ENCODE results near the gene PMP22. TPM values are rescaled to one million over a fixed set of nuclear protein-coding genes. Genes with fewer than 3 reads are reported as not detected.

PMP22 gene
- total RNA-seq, 1 donor from 2014 or later: 0.93 TPM

DNA sequence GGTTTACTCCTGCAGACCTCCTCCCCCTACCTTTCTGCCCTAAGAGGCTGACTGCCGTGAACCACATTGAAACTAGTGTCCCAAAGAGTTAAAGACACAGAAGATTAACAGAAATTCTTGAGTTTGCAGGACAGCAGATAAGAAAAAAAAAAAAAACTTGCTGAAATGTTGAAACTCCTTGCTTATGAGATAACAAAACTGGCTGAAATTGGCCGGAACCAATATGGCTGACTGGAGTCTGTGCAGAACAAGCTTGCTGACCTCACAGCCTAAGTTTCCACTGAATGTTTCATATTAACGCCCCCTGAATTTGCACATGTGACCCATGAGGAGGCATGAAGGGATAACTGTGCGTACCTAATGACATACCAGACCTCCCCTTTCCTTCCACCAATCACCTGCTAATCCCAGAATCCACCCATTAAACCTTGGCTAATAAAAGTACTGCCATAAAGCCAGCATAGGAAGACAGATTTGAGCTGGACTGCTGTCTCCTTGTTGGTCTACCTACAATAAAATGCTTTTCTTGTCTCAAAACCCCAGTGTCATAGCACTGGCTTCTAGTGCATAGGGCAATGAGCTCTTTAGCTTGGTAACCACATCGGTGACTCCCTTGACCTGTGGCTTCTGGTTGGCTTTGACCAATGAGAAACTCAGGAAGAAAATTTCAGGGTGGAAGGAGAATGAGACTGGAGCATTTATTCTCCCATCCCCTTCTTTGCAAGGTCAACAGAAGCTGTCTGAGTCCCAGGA lies 80.1 kb downstream of the PMP22 start:
- Mint-ChIP-seq H3K4me1 (ENCODE audit: low read depth) (no peaks in the 10 kb centered on the region), H3K27ac (no peak overlapping the region), H3K4me3 (ENCODE audit: low read depth) (no peak overlapping the region), H3K36me3 (ENCODE audit: insufficient read depth) (no peaks in the 10 kb centered on the region), H3K9me3 (ENCODE audit: low read depth) (no peaks in the 10 kb centered on the region), H3K27me3 (peaks cover 5% of the 10 kb centered on the region)
- TF ChIP-seq, protein P1, sequence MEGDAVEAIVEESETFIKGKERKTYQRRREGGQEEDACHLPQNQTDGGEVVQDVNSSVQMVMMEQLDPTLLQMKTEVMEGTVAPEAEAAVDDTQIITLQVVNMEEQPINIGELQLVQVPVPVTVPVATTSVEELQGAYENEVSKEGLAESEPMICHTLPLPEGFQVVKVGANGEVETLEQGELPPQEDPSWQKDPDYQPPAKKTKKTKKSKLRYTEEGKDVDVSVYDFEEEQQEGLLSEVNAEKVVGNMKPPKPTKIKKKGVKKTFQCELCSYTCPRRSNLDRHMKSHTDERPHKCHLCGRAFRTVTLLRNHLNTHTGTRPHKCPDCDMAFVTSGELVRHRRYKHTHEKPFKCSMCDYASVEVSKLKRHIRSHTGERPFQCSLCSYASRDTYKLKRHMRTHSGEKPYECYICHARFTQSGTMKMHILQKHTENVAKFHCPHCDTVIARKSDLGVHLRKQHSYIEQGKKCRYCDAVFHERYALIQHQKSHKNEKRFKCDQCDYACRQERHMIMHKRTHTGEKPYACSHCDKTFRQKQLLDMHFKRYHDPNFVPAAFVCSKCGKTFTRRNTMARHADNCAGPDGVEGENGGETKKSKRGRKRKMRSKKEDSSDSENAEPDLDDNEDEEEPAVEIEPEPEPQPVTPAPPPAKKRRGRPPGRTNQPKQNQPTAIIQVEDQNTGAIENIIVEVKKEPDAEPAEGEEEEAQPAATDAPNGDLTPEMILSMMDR (IDR thresholded peaks at IDR 0.05; ENCODE audit: unreplicated experiment): no peak
- no peak for DNase-seq (ENCODE audit: low spot score, unreplicated experiment)

DNA sequence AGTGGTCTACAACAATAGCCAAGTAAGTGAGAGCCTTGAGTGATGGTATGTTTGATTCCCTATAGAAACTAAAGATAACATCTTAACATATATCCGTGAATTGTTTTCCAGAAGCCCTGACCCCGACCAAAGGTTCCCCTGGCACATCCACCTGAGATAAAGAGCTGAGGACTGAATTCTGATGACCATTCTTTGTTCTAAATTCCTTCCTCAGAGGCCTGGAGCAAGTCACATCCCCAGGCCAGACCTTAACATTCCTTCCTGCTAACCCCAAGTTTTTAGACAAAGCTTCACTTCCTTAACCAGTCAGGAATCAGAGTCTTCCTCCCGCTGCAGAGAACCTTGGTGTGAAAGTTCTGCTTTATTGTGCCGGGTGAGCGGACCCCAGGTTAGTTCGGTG lies 83.3 kb downstream of the PMP22 start:
- Mint-ChIP-seq H3K4me1 (ENCODE audit: low read depth) (peaks cover 2% of the 10 kb centered on the region), H3K9me3 (ENCODE audit: low read depth) (no peaks in the 10 kb centered on the region), H3K27ac (no peak overlapping the region)

DNA sequence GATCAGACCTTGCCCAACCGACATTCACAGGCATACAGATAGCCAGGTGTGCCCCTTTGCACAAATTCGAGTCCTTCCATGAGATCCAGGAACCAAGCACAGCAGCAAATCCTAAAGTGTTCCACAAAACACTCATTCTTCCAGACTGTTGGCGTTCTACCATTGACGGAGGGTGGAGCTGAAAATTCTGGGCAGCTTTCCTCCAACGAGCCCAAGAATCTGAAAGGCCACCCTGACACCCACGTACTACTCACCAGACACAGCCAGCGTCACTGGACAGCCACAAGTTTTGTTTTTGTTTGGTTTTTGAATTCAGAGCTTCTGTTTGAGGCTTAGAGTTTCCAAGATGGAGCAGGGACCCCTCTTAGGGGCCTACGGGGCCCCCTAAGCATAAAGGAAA lies 83.8 kb downstream of the PMP22 start:
- Mint-ChIP-seq H3K4me3 (ENCODE audit: low read depth) (no peak overlapping the region), H3K9me3 (ENCODE audit: low read depth) (no peaks in the 10 kb centered on the region), H3K27ac (no peak overlapping the region), H3K27me3 (peaks cover 11% of the 10 kb centered on the region), H3K4me1 (ENCODE audit: low read depth) (peaks cover 2% of the 10 kb centered on the region), H3K36me3 (ENCODE audit: insufficient read depth) (no peaks in the 10 kb centered on the region)
- DNase-seq (ENCODE audit: low spot score, unreplicated experiment): no peak
- TF ChIP-seq, protein P1 (IDR thresholded peaks at IDR 0.05; ENCODE audit: unreplicated experiment): no peak

More for the DNA sequence above, 83.3 kb downstream of the PMP22 start:
- no peak for DNase-seq (ENCODE audit: low spot score, unreplicated experiment)
- Mint-ChIP-seq H3K4me3 (ENCODE audit: low read depth) (no peak overlapping the region), H3K36me3 (ENCODE audit: insufficient read depth) (no peaks in the 10 kb centered on the region), H3K27me3 (peaks cover 11% of the 10 kb centered on the region)
- TF ChIP-seq, protein P1 (IDR thresholded peaks at IDR 0.05; ENCODE audit: unreplicated experiment): no peak

DNA sequence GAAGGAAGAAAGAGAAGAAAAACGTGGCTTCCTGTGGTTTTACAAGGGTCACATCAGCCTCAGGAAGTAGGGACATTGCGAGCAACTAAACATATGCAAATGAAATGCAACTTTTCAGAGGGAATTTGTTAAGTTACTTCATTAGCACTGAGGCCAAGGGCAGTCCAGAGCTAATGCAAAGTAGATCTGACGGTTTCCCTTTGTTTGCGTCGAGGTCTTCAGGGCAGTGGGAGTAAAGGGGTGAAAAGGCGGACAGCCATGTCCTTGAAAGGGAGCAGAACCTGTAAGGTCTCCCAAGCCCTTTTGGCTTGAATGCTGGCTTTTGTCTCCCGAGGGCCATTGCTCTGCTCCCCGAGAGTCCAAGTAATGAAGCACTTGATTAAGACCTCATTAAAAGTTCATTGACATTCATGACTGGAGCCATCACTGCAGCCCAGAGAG lies 85.0 kb downstream of the PMP22 start:
- Mint-ChIP-seq H3K9me3 (ENCODE audit: low read depth) (no peaks in the 10 kb centered on the region), H3K4me1 (ENCODE audit: low read depth) (peaks cover 2% of the 10 kb centered on the region), H3K4me3 (ENCODE audit: low read depth) (no peak overlapping the region), H3K36me3 (ENCODE audit: insufficient read depth) (no peaks in the 10 kb centered on the region), H3K27ac (no peak overlapping the region), H3K27me3 (peaks cover 11% of the 10 kb centered on the region)
- DNase-seq (ENCODE audit: low spot score, unreplicated experiment): no peak
- TF ChIP-seq, protein P1 (IDR thresholded peaks at IDR 0.05; ENCODE audit: unreplicated experiment): no peak

Small RNA genes within 50 kb of the gene (microRNA-seq; reads per million reads assigned to microRNA genes)
- gene MIR4731 (ENCODE audit: borderline number of aligned reads, unreplicated experiment): not detected

Other genes starting within 250 kb of the PMP22 start
- 1.6 and 2.8 TPM in 2 replicates for gene TEKT3, start 76.3 kb upstream of the PMP22 start, total RNA-seq
- 17.6 and 27.0 TPM in 2 replicates for gene CDRT4, start 202.3 kb upstream of the PMP22 start, total RNA-seq